ENCODE data around the gene NRCAM.

The NRCAM gene

DNA sequence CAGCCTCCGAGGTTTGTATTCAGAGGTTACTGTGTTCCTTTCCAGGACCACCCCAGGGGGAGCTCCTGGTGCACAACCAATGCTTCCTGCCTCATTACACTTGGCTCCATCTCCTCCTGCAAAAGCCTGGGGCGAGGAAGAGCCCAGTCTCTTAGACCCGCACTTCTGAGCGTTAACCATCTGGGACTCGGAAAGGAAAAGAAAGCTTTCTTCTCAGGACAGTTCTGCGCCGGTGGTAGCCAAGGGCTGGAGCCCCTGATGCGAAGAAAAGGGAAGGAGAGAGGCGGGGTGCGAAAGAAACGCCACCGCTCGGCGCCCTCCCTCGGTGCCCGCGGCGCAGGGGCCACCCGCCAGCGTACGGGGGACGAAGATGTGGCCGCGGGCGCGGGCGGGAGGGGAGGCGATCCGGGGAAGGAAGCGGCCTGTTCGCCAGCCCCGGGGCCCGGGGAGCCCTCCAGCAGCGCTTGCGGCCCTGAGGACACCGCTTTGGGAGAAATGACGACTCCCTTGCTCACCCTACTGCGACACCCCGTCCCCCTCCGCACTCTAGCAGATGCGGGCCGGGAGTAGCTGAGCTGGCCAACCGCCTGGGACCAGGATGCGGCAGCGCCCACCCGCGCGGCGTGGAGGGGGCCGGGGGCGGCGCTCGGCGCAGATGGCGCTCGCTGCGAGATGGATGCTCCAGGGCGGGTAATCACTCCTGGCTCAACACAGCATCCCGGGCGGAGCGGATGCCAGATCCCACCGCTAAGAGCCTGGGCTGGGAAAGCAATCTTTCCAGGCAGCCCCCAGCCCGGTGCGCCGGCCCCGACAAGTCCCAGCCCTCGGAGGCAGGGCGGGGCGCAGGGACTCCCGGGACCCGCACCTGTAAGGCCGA lies 1.3 kb downstream of the NRCAM start:
- Histone ChIP-seq H3K4me3 (ENCODE audit: low read depth, low read length) (peak overlapping the region; percentile 85), H3K9me3 (no peaks in the 10 kb centered on the region), H3K36me3 (no peaks in the 10 kb centered on the region), H3K27me3 (no peaks in the 10 kb centered on the region), H3K4me1 (peaks cover 8% of the 10 kb centered on the region; the same call in 1 of the 2 replicates)
- TF ChIP-seq, protein P1, sequence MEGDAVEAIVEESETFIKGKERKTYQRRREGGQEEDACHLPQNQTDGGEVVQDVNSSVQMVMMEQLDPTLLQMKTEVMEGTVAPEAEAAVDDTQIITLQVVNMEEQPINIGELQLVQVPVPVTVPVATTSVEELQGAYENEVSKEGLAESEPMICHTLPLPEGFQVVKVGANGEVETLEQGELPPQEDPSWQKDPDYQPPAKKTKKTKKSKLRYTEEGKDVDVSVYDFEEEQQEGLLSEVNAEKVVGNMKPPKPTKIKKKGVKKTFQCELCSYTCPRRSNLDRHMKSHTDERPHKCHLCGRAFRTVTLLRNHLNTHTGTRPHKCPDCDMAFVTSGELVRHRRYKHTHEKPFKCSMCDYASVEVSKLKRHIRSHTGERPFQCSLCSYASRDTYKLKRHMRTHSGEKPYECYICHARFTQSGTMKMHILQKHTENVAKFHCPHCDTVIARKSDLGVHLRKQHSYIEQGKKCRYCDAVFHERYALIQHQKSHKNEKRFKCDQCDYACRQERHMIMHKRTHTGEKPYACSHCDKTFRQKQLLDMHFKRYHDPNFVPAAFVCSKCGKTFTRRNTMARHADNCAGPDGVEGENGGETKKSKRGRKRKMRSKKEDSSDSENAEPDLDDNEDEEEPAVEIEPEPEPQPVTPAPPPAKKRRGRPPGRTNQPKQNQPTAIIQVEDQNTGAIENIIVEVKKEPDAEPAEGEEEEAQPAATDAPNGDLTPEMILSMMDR (IDR thresholded peaks at IDR 0.05; ENCODE audit: low read depth, low read length): peak; percentile 50
- DNase-seq: peak; percentile 78

DNA sequence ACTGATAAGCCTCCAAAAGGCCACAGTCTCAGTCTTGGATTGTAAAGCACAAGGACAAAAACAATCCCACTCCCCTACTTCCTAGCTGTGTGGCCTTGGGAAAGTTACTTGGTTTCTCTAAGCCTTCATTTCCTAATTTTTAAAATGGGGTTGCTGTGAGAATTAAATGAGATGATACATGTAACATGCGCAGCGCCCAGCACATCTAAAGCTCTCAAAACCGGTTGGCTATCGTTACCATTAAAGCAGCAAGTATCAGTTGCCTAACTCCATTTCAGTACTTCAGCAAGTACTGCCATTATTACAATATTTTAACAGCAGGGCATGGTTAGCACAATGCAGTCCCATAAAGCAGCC lies 1.9 kb downstream of the NRCAM start:
- TF ChIP-seq, protein P1 (IDR thresholded peaks at IDR 0.05; ENCODE audit: low read depth, low read length): no peak
- H3K9me3 ChIP-seq: no peaks in the 10 kb centered on the region
- H3K4me3 ChIP-seq (ENCODE audit: low read depth, low read length): peak overlapping the region; percentile 85
- no peak for DNase-seq
- H3K27me3 ChIP-seq: no peaks in the 10 kb centered on the region
- H3K36me3 ChIP-seq: no peaks in the 10 kb centered on the region
- H3K4me1 ChIP-seq: peaks cover 8% of the 10 kb centered on the region; the same call in 1 of the 2 replicates

DNA sequence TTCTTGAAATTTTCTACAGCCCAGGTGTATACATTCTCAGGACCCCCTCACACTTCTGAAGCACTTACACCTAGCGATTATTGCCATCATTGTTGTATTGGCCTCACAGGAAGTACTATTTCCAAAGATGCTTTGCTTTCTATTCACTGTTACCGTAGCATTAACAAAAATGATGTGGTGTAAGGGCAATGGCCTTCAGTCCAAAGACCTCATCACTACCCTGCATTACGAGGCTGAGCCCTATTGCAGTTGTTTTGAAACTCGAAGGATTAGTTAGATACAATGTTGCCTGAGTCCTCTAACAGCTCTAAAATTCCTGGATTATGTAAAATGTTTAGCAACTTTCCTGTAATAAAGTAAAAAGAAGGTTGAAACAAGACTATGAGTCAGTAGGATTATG lies 2.9 kb downstream of the NRCAM start:
- DNase-seq: no peak
- TF ChIP-seq, protein P1 (IDR thresholded peaks at IDR 0.05; ENCODE audit: low read depth, low read length): no peak
- H3K36me3 ChIP-seq: no peaks in the 10 kb centered on the region
- H3K4me3 ChIP-seq (ENCODE audit: low read depth, low read length): peak overlapping the region; percentile 85
- peaks cover 9% of the 10 kb centered on the region; the same call in 1 of the 2 replicates for H3K4me1 ChIP-seq
- H3K9me3 ChIP-seq: no peaks in the 10 kb centered on the region
- no peaks in the 10 kb centered on the region for H3K27me3 ChIP-seq

DNA sequence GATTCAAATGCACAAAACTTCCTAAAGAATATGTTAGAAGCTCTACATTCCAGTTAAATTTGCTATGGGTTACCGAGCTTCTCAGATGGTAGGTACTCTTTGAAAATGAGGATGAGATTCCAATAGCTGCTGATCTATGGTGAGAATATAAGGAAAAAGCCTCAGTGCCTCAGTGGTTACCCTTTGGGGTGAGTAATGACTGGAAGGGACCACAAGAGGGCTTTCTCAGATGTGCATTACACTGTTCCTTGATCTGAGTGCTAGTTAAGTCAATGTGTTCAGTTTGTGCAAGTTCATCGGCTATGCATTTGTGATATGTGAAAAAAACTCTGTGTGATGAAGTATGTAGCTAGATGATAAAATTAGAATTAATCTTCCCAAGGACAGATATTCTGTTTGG lies 3.5 kb downstream of the NRCAM start:
- Histone ChIP-seq H3K36me3 (no peaks in the 10 kb centered on the region), H3K4me3 (ENCODE audit: low read depth, low read length) (no peak overlapping the region), H3K9me3 (no peaks in the 10 kb centered on the region), H3K4me1 (peaks cover 9% of the 10 kb centered on the region; the same call in 1 of the 2 replicates), H3K27me3 (no peaks in the 10 kb centered on the region)
- TF ChIP-seq, protein P1 (IDR thresholded peaks at IDR 0.05; ENCODE audit: low read depth, low read length): peak; percentile 80
- peak; percentile 31 for DNase-seq

DNA sequence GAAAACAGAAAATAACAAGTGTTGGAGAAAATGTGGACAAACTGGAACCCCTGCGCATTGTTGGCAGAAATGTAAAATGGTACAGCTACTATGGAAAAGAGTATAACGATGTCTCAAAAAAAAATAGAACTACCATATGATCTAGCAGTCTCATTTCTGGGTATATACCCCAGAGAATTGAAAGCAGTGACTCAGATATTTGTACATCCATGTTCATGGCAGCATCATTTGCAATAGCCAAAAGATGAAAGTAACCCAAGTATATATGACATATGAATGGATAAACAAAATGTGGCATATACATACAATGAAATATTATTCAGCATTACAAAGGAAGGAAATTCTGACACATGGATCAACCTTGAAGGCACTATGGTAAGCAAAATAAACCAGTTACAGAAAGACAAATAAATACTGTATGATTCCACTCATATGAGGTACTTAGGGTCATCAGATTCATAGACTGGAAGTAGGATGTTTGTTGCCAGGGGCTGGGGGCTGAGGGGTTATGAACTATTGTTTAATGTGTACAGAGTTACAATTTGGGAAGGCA lies 4.9 kb downstream of the NRCAM start:
- no peaks in the 10 kb centered on the region for H3K27me3 ChIP-seq
- DNase-seq: no peak
- no peaks in the 10 kb centered on the region for H3K36me3 ChIP-seq
- TF ChIP-seq, protein P1 (IDR thresholded peaks at IDR 0.05; ENCODE audit: low read depth, low read length): no peak
- H3K4me1 ChIP-seq: peaks cover 9% of the 10 kb centered on the region; the same call in 1 of the 2 replicates
- H3K4me3 ChIP-seq (ENCODE audit: low read depth, low read length): no peak overlapping the region
- H3K9me3 ChIP-seq: no peaks in the 10 kb centered on the region

DNA sequence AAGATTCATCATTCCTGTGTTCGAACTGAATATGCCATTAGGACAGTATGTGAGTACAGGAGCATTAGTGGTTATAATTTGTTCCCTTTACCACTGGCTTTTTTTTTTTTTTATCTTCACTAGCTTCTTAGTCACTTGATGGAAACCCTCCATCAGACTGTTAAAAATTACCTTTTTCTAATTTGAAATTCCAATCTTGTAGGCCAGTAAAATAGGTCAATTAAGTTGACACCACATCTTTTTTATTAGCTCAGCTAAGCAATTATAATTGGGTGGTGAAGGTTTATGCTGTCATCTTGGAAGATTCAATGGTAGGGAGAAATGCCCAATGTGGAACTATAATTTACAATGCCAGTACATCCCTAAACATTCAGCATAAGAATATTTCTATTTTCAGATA lies 6.1 kb downstream of the NRCAM start:
- DNase-seq: no peak
- Histone ChIP-seq H3K9me3 (no peaks in the 10 kb centered on the region), H3K27me3 (no peaks in the 10 kb centered on the region), H3K36me3 (no peaks in the 10 kb centered on the region), H3K4me3 (ENCODE audit: low read depth, low read length) (no peak overlapping the region), H3K4me1 (peaks cover 15% of the 10 kb centered on the region)
- TF ChIP-seq, protein P1 (IDR thresholded peaks at IDR 0.05; ENCODE audit: low read depth, low read length): no peak

Data from BE2C (cell line).